Body of pancreas (tissue), 4 donors: Measurements from ENCODE around the gene BDNF.

Experiments used
- POLR2A ChIP-seq, 3 donors: fragments of 450-650 bp; IDR thresholded peaks; one replicate each; pipeline ENCODE4 v1.6.1; 2016; ENCODE audit warnings: antibody characterized with exemption in 3 of 3, mild to moderate bottlenecking in 2 of 3
- TF ChIP-seq, protein P1 (sequence below), 7 experiments: fragments of 450-650 bp in 4 of 7; fragments of 200-600 bp in 3 of 7; sonication (generic) in 3 of 7; IDR thresholded peaks; one replicate each; pipeline ENCODE4 v1.5.1; 2016 to 2019; ENCODE audit warnings: antibody characterized with exemption in 7 of 7

GRCh38 chr11:27615833-27616232 is 84.4 kb downstream of the BDNF start:
- TF ChIP-seq, protein P1, sequence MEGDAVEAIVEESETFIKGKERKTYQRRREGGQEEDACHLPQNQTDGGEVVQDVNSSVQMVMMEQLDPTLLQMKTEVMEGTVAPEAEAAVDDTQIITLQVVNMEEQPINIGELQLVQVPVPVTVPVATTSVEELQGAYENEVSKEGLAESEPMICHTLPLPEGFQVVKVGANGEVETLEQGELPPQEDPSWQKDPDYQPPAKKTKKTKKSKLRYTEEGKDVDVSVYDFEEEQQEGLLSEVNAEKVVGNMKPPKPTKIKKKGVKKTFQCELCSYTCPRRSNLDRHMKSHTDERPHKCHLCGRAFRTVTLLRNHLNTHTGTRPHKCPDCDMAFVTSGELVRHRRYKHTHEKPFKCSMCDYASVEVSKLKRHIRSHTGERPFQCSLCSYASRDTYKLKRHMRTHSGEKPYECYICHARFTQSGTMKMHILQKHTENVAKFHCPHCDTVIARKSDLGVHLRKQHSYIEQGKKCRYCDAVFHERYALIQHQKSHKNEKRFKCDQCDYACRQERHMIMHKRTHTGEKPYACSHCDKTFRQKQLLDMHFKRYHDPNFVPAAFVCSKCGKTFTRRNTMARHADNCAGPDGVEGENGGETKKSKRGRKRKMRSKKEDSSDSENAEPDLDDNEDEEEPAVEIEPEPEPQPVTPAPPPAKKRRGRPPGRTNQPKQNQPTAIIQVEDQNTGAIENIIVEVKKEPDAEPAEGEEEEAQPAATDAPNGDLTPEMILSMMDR (IDR thresholded peaks at IDR 0.05) = no peak
- no peak for TF ChIP-seq POLR2A (IDR thresholded peaks at IDR 0.05)
